Right cardiac atrium (tissue), 5 donors: ENCODE data around the gene NFXL1. TPM values are rescaled to one million over a fixed set of nuclear protein-coding genes. Genes with fewer than 3 reads are reported as not detected.

Experiments
- ATAC-seq, 2 donors: fragments of 200-7000 bp; cut with Tn5 transposase; one replicate each; pipeline versions ENCODE4 v1.8.0 to v1.9.1; 2020; ENCODE audit warnings: moderate library complexity in 2 of 2, mild to moderate bottlenecking in 1 of 2
- DNase-seq, 3 donors: peaks; one replicate each; pipeline ENCODE4 v3.0.0-alpha.2; 2020
- H3K27ac ChIP-seq: one replicate; pipeline ENCODE4 v1.5.1; 2013; ENCODE audit warnings: mild to moderate bottlenecking, low read length, control low read depth, moderate library complexity
- H3K27me3 ChIP-seq: one replicate; pipeline ENCODE4 v1.6.1; 2013; ENCODE audit not compliant: control insufficient read depth, insufficient read depth
- H3K4me1 ChIP-seq: one replicate; pipeline ENCODE4 v1.6.1; 2013; ENCODE audit warnings: low read length; ENCODE audit not compliant: control insufficient read depth, insufficient read depth
- H3K4me3 ChIP-seq: one replicate; pipeline ENCODE4 v1.5.1; 2013; ENCODE audit warnings: low read length, control low read depth
- H3K9me3 ChIP-seq: one replicate; pipeline ENCODE4 v1.6.1; 2013; ENCODE audit warnings: low read length; ENCODE audit not compliant: control insufficient read depth
- WGBS: extraction: QIAGEN DNeasy Blood & Tissue Kit; methylation state at CpG from one replicate; pipeline ENCODE4 v1.1.7; 2013; 5-methylcytosine and 5-hydroxymethylcytosine counted together
- intact Hi-C, 4 donors: fragments of 100-400 bp; cut with DNase I; formaldehyde crosslinking; loops; one replicate each; pipeline versions ENCODE4 v1.11.0 to v1.14.0; 2022 to 2023
- polyA plus RNA-seq: library from polyadenylated mRNA; stranded (reverse); fragments of 200-250 nt; gene quantifications from one replicate; pipeline ENCODE4 v1.2.3, GENCODE V29; 2013
- total RNA-seq, 4 donors: library from RNA; stranded (reverse); fragmentation: NEBNext Ultra II Directional; extraction: Animal tissue kit (Norgen Biotek cat#: 25700); gene quantifications; one replicate each; pipeline ENCODE4 v1.2.1, GENCODE V29; 2021
- donor health status: healthy with polysubstance abuse.
- donor health status: DM: no; HTN: yes; CAD: no.
- donor health status: DM: no; HTN: no; CAD: no.
- donor health status: DM: no; HTN: yes; CAD: no; lungs with severe emphysema.
- donor health status: DM: yes; HTN: yes; CAD: no.

Gene NFXL1
- total and polyA plus RNA-seq, 5 donors, result 3.1 to 8.8 (median 6.2) TPM

- peak; percentile 50 to 66 for ATAC-seq
- no peaks in the 10 kb centered on the region for H3K9me3 ChIP-seq
- no peak overlapping the region for H3K27ac ChIP-seq
- H3K4me1 ChIP-seq, result no peaks in the 10 kb centered on the region
- 29% methylated on average over 1 of the region's 1 CpG for WGBS
- no peak overlapping the region for H3K4me3 ChIP-seq
- intact Hi-C loops, result no loop called here
- H3K27me3 ChIP-seq, result no peaks in the 10 kb centered on the region
- no peak for DNase-seq
These were observed 62.2 kb downstream of the NFXL1 start for GRCh38 chr4:47852136-47852535.

DNA sequence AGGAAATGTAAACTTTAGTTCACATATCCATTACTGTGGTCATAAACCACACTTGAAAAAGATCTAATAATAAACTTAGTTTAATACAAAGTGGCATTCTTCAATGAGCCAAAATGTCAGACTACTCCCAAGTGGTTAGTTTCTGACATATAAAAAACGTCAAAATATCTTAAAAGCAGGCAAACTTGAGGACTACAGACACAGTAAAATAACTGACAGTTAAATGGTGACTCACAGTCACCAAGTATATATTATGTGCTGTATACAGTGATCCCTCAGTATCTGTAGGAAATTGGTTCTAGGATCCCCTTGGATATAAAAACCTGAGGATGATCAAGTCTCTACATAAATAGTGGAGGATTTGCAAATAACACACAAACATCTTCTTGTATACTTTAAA, 64.9 kb downstream of the NFXL1 start:
- intact Hi-C loops, result no loop called here
- DNase-seq (no peak), ATAC-seq (no peak)
- Histone ChIP-seq H3K27ac (no peak overlapping the region), H3K27me3 (no peaks in the 10 kb centered on the region), H3K9me3 (no peaks in the 10 kb centered on the region), H3K4me3 (no peak overlapping the region), H3K4me1 (no peaks in the 10 kb centered on the region)
- 43% methylated on average over 1 of the region's 1 CpG for WGBS

- intact Hi-C loops, result no loop called here
- H3K27ac ChIP-seq, result no peak overlapping the region
- 78% methylated on average over 2 of the region's 2 CpGs for WGBS
- H3K9me3 ChIP-seq, result no peaks in the 10 kb centered on the region
- no peaks in the 10 kb centered on the region for H3K4me1 ChIP-seq
- ATAC-seq (no peak), DNase-seq (no peak)
- no peak overlapping the region for H3K4me3 ChIP-seq
- no peaks in the 10 kb centered on the region for H3K27me3 ChIP-seq
These were observed 66.3 kb downstream of the NFXL1 start for GRCh38 chr4:47848041-47848440.

DNA sequence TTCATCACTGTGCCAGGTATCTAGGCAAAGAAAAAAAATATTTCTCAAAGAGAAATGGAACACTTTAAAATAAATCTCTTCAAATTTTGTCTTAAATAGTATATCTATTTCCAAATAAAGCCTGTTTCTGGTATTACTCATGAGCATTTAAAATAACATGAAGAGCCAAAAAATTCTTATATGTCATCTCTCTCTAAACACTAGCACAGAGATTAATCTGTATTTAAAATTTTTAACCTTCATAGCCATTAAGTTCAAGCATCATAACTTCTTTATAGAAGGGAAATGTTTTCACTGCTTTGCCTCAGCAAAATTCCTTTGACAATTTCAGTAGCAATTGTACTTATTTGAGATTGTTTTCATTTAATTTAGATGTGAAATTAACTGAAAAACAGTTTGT, 71.4 kb downstream of the NFXL1 start:
- intact Hi-C loops, result no loop called here
- no peak for ATAC-seq
- Histone ChIP-seq H3K4me1 (no peaks in the 10 kb centered on the region), H3K4me3 (no peak overlapping the region), H3K27ac (no peak overlapping the region), H3K9me3 (no peaks in the 10 kb centered on the region), H3K27me3 (no peaks in the 10 kb centered on the region)
- no peak for DNase-seq

- no peaks in the 10 kb centered on the region for H3K27me3 ChIP-seq
- 72% methylated on average over 1 of the region's 1 CpG for WGBS
- no peak for ATAC-seq
These were observed 74.1 kb downstream of the NFXL1 start for GRCh38 chr4:47840291-47840690.

DNA sequence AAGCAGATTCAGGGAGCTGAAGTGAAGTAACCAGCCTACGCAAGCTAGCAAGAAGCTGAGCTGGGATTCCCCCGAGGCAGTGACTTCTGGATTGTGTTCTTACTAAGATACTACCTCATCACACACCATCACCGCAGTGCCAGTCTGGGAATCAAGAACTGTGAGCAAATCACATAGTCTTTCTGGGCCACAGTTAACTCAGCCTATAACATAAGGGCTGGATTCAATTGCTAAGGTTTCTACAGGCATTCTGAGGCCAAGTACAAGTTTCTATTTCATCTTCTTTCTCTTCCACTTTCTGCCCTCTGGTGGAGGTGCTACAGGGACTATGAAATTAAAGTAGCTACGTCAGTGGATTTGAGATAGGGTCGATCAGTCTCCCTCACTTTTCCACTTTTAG, 75.1 kb downstream of the NFXL1 start:
- H3K4me3 ChIP-seq, result no peak overlapping the region
- H3K4me1 ChIP-seq, result no peaks in the 10 kb centered on the region
- intact Hi-C loops, result loop anchor here in 3 of 4 donors (5.0 to 10.0 kb wide), 3 partner anchors 84 to 137 kb away; no protein-coding TSS in a partner anchor
- WGBS, result 37% methylated on average over 5 of the region's 5 CpGs
- H3K27me3 ChIP-seq, result no peaks in the 10 kb centered on the region
- peak in 1 of 3 donors; percentile 27 for DNase-seq
- peak overlapping the region; percentile 25 for H3K27ac ChIP-seq
- no peak for ATAC-seq
- no peaks in the 10 kb centered on the region for H3K9me3 ChIP-seq

More at GRCh38 chr4:47840291-47840690, 74.1 kb downstream of the NFXL1 start:
- Histone ChIP-seq H3K4me1 (no peaks in the 10 kb centered on the region), H3K4me3 (no peak overlapping the region), H3K9me3 (no peaks in the 10 kb centered on the region), H3K27ac (no peak overlapping the region)
- intact Hi-C loops, result no loop called here
- DNase-seq, result no peak

DNA sequence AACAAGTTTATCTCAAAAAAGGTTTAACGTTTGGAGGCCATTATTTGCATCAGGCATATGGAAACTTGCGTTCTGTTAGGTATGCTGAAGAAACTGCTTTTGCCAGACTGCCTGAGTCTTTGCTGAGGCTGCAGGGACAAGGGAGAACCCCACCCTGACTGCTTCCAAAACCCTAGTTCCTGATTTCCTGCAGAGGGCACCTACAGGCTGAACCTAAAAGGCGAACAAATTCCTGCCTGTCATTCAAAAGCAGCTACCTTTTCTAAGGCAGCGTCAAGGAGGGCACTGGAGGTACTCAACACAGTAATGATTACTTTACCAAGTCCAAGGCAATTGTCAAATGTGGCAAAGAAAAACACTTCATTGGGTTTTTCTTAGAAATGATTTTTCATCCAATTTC, 75.9 kb downstream of the NFXL1 start:
- intact Hi-C loops, result loop anchor here in 3 of 4 donors (5.0 to 10.0 kb wide), 3 partner anchors 84 to 136 kb away; no protein-coding TSS in a partner anchor
- ATAC-seq (no peak), DNase-seq (no peak)
- H3K4me1 ChIP-seq, result no peaks in the 10 kb centered on the region
- WGBS, result 44% methylated on average over 4 of the region's 4 CpGs
- no peaks in the 10 kb centered on the region for H3K27me3 ChIP-seq
- H3K9me3 ChIP-seq, result no peaks in the 10 kb centered on the region
- H3K27ac ChIP-seq, result peak overlapping the region; percentile 69
- H3K4me3 ChIP-seq, result peak overlapping the region; percentile 50

- Histone ChIP-seq H3K27me3 (no peaks in the 10 kb centered on the region), H3K9me3 (no peaks in the 10 kb centered on the region), H3K27ac (peak within 1 kb of the TSS; percentile 69), H3K4me1 (no peaks in the 10 kb centered on the region), H3K4me3 (peak within 1 kb of the TSS; percentile 50)
- intact Hi-C loops, result loop anchor here (2.0 to 10.0 kb wide), 4 partner anchors 83 to 136 kb away; no protein-coding TSS in a partner anchor
- WGBS, result 4% methylated on average over 16 of the region's 16 CpGs
- peak in 1 of 3 donors; percentile 49 for DNase-seq
- ATAC-seq, result peak; percentile 15 to 19
These were observed 76.5 kb downstream of the NFXL1 start, which contains the start of gene CORIN for GRCh38 chr4:47837908-47838294. CORIN (minus strand) TSS chr4:47838067; CDS start chr4:47837949, 118 bp downstream.

GRCh38 chr4:47837094-47837907, 77.1 kb downstream of the NFXL1 start:
- intact Hi-C loops, result loop anchor here (2.0 to 10.0 kb wide), 4 partner anchors 82 to 135 kb away; no protein-coding TSS in a partner anchor

DNA sequence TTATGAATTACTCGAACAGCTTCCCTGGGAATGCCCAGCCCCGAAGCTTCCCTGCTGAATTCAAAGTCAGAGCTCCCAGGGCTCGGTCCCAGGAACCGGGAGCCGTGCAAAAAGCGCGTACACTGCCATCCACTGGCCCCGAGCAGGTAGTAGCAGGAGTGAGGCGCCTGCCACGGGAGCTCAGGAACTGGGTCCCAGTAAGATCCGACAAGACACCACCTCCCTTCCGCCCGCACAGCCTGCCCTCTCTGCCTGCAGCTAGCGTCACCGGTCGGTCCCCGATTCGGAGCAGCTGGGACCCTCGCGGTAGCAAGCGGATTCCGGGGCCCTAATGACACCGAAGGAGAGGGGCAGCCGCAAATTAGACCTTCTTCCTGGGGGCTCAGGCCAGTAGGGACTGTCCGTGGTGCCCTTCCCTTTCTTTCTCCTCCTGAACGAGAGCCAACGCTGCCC, 77.7 kb downstream of the NFXL1 start:
- under 1% methylated on average over 27 of the region's 27 CpGs for WGBS
- Histone ChIP-seq H3K4me3 (peak overlapping the region; percentile 50), H3K9me3 (no peaks in the 10 kb centered on the region), H3K27ac (peak overlapping the region; percentile 48), H3K4me1 (no peaks in the 10 kb centered on the region), H3K27me3 (no peaks in the 10 kb centered on the region)
- peak; percentile 81 to 92 (median 91) for DNase-seq
- intact Hi-C loops, result loop anchor here (2.0 to 10.0 kb wide), 4 partner anchors 82 to 134 kb away; no protein-coding TSS in a partner anchor
- ATAC-seq, result peak; percentile 94 to 96

More at GRCh38 chr4:47837094-47837907, 77.1 kb downstream of the NFXL1 start:
- Histone ChIP-seq H3K27ac (peak overlapping the region; percentile 26), H3K4me3 (peak overlapping the region; percentile 50), H3K9me3 (no peaks in the 10 kb centered on the region), H3K4me1 (no peaks in the 10 kb centered on the region), H3K27me3 (no peaks in the 10 kb centered on the region)
- peak; percentile 32 to 77 (median 70) for DNase-seq
- peak; percentile 71 to 76 for ATAC-seq
- WGBS, result under 1% methylated on average over 58 of the region's 58 CpGs

GRCh38 chr4:47835494-47835893, 78.9 kb downstream of the NFXL1 start:
- peak overlapping the region; percentile 23 for H3K4me3 ChIP-seq

More at GRCh38 chr4:47835494-47835893, 78.9 kb downstream of the NFXL1 start:
- peak overlapping the region; percentile 66 for H3K27ac ChIP-seq
- H3K27me3 ChIP-seq, result no peaks in the 10 kb centered on the region
- intact Hi-C loops, result loop anchor here in 3 of 4 donors (5.0 to 10.0 kb wide), 3 partner anchors 81 to 133 kb away; no protein-coding TSS in a partner anchor
- DNase-seq, result no peak
- H3K4me1 ChIP-seq, result no peaks in the 10 kb centered on the region
- no peaks in the 10 kb centered on the region for H3K9me3 ChIP-seq
- WGBS, result 67% methylated on average over 2 of the region's 2 CpGs
- ATAC-seq, result no peak
